ENCODE data around the gene ST14.
"Not testable (repeated sequence)": the region's sequence is repeated elsewhere in the genome, so short reads cannot be mapped to it uniquely, and the experiment has no call there.

Gene ST14

DNA sequence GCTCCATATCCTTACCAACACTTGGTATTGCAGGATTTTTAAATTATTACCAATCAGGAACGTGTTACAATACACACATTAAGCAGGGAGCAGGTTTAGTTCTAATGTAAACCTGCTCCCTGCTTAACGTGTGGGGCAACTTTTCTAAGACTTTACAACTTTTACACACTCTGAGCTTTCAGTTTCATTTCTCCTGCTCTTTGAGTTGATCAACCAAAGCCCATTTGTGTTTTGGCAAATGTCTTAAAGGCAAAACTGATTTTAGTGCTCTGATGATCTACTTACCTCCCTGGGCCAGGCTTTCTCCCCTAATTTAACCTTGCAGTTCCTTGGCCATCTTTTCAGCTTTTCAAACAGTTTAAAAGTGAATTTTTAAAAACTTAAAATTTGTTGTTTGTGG is 84.2 kb downstream of the ST14 start:
- no peak for DNase-seq

DNA sequence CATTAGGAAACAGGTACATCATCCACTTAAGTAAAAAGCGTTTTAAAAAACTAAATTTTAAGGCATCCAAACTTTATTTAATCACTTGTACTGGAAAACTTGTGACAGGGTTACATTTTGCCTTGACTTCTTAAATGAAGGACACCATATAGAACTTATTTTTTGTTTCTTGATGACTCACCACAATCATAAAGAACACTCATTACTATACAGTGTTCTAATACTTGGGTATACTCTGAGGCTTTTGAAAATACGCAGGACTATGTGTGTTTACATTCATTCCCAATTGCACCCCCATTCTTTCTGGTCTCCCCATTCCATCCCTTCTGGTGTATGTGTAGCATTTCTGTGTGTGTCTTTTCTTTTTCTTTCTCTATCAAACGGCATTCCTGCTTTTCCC is 85.3 kb downstream of the ST14 start:
- no peak for DNase-seq

DNA sequence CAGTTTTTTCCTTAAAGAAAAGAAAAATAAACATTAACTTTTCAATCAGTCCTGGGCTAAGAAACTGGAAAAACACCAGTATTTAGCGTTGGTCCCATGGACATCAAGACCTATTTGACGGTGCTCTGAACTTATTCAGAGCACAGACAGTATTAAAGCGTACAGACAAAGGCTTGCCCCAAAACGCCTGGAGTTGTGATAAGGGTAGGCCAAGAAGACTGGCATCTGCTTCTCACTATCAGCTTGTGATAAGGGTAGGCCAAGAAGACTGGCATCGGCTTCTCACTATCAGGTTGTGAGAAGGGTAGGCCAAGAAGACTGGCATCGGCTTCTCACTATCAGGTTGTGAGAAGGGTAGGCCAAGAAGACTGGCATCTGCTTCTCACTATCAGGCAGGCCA is 85.8 kb downstream of the ST14 start:
- DNase-seq: not testable (repeated sequence)

DNA sequence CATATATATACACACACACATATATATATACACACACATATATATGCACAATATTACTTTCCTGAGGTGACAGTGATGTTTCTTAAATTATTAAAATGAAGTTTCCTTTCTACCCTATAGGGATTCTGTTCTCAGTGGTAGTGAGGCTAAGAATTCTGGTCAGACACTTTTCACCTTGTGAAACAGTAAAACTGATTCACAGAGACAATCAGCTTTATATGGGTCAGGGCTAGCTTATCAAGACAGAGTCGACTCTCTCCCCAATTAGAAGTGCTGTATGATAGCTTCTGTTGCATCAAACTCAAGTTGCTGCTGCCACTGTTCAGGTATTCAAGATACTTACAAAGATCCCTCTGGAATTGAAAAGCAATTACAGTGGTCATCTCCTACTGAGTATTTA is 86.7 kb downstream of the ST14 start:
- no peak for DNase-seq

DNA sequence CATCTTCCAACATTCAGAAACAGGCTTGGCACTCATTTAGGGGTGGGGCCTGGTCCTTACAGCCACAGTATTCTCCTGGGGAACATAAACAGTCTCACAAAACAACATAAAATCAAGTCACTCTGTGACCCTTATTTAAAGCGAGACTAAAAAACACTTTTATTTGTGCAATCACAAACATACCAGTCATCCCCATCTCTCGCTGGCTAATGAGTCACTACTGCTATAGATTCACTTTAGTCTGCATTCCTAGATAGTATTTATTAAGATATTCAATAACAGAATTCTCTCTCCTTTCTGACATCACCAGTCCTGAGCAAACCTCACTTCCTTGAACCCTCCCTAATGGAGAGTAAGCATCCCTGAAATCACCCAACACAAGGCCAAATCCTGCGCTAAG is 87.2 kb downstream of the ST14 start:
- no peak for DNase-seq

DNA sequence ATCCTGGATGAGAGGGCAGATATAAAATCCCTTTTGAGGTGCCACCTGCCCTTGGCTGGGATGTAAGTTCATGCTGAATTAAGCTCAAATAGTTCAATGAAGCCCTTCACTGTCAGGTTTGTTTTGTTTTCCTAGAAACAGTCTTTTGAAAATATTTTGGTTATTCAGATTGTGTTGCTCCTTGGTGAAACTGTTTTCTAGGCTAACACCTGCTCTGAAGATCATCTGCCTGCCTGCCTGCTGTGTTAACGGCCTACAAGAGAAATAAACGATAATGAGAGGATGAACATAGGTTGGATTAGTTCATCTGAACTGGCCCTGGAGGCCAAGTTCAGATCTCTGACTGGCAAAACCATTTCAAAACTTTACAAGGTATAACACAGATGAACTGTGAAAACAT is 87.7 kb downstream of the ST14 start:
- DNase-seq: no peak

DNA sequence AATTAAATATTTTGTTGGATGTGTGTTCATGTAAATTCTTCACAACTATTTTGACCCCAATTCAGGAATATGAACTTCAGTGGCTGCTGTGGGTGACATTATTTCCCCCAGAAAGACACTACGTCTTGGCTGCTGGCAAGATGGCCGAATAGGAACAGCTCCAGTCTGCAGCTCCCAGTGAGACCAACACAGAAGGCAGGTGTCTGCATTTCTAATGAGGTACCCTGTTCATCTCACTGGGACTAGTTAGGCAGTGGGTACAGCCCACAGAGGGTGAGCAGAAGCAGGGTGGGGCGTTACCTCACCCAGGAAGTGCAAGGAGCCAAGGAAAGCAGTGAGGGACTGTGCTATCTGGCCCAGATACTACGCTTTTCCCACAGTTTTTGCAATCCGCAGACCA is 89.8 kb downstream of the ST14 start:
- DNase-seq: no peak

DNA sequence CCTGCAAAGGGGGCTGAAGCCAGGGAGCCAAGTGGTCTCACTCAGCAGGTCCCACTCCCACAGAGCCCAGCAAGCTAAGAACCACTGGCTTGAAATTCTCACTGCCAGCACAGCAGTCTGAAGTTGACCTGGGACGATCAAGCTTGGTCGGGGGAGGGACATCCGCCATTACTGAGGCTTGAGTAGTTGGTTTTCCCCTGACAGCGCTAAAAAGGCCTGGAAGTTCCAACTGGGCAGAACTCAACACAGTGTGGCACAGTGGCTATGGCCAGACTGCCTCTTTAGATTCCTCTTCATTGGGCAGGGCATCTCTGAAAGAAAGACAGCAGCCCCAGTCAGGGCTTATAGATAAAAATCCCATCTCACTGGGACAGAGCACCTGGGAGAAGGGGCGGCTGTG is 90.3 kb downstream of the ST14 start:
- not testable (repeated sequence) for DNase-seq

DNA sequence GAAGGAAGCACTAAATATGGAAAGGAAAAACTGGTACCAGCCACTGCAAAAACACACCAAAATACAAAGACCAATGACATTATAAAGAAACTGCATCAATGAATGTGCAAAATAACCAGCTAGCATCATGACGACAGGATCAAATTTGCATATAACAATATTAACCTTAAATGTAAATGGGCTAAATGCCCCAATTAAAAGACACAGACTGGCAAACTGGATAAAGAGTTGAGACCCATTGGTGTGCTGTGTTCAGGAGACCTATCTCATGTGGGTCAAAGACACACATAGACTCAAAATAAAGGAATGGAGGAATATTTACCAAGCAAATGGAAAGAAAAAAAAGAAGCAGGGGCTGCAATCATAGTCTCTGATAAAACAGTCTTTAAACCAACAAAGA is 92.2 kb downstream of the ST14 start:
- not testable (repeated sequence) for DNase-seq
